Hepatocyte (in vitro differentiated cells): Measurements from ENCODE around the gene EGFL7. TPM values are rescaled to one million over a fixed set of nuclear protein-coding genes. Genes with fewer than 3 reads are reported as not detected.

Experiments
- DNase-seq: peaks from one replicate; pipeline ENCODE4 v3.0.0-alpha.2; 2016; ENCODE audit warnings: low spot score
- H2AFZ ChIP-seq: fragments of 200-600 bp; sonication (generic); 2 replicates; pipeline ENCODE4 v1.6.0; 2016; ENCODE audit warnings: antibody characterized with exemption, mild to moderate bottlenecking
- H3K27ac ChIP-seq: fragments of 200-600 bp; sonication (generic); 2 replicates; pipeline ENCODE4 v1.5.1; 2016; ENCODE audit warnings: mild to moderate bottlenecking
- H3K27me3 ChIP-seq: fragments of 200-600 bp; sonication (generic); 2 replicates; pipeline ENCODE4 v1.6.1; 2016
- H3K36me3 ChIP-seq: fragments of 200-600 bp; sonication (generic); replicated peaks from 2 replicates; pipeline ENCODE4 v1.5.1; 2016; ENCODE audit warnings: low read depth; ENCODE audit not compliant: insufficient read depth
- H3K4me1 ChIP-seq: fragments of 200-600 bp; sonication (generic); 2 replicates; pipeline ENCODE4 v1.5.1; 2016; ENCODE audit warnings: mild to moderate bottlenecking, moderate library complexity; ENCODE audit not compliant: insufficient read depth
- H3K4me2 ChIP-seq: fragments of 200-600 bp; sonication (generic); 2 replicates; pipeline ENCODE4 v1.6.0; 2016
- H3K4me3 ChIP-seq: fragments of 200-600 bp; sonication (generic); 2 replicates; pipeline ENCODE4 v1.5.1; 2016; ENCODE audit warnings: mild to moderate bottlenecking
- H3K79me2 ChIP-seq: fragments of 200-600 bp; sonication (generic); 2 replicates; pipeline ENCODE4 v1.6.0; 2017; ENCODE audit warnings: mild to moderate bottlenecking
- H3K9me2 ChIP-seq: fragments of 200-600 bp; sonication (generic); replicated peaks from 2 replicates; pipeline ENCODE4 v1.6.0; 2017; ENCODE audit warnings: mild to moderate bottlenecking; ENCODE audit not compliant: insufficient read depth
- H3K9me3 ChIP-seq: fragments of 200-600 bp; sonication (generic); 2 replicates; pipeline ENCODE4 v1.5.1; 2016; ENCODE audit warnings: low read depth, mild to moderate bottlenecking
- H4K20me1 ChIP-seq: fragments of 200-600 bp; sonication (generic); 2 replicates; pipeline ENCODE4 v1.6.0; 2016; ENCODE audit warnings: mild to moderate bottlenecking; ENCODE audit not compliant: insufficient read depth, poor library complexity, severe bottlenecking
- EZH2 ChIP-seq: fragments of 200-600 bp; sonication (generic); IDR thresholded peaks from 2 replicates; pipeline ENCODE4 v1.6.1; 2016; ENCODE audit warnings: antibody characterized with exemption, mild to moderate bottlenecking, borderline replicate concordance
- EZH2phosphoT487 ChIP-seq: fragments of 200-600 bp; sonication (generic); IDR thresholded peaks from one replicate; pipeline ENCODE4 v1.6.1; 2018; ENCODE audit warnings: antibody characterized with exemption, mild to moderate bottlenecking, low read depth, moderate library complexity; ENCODE audit not compliant: unreplicated experiment, severe bottlenecking
- WGBS: methylation state at CpG from one replicate; pipeline ENCODE4 v1.1.6; 2016; ENCODE audit warnings: low lambda C conversion rate; ENCODE audit errors: missing lambda C conversion rate; 5-methylcytosine and 5-hydroxymethylcytosine counted together
- polyA plus RNA-seq: library from polyadenylated mRNA; unstranded; fragments of >200 nt; fragmentation: Nextera tagmentation; extraction: Ambion mirVana; gene quantifications from 2 replicates; pipeline ENCODE4 v1.2.1, GENCODE V29; 2016
- total RNA-seq: library from RNA; depleted of rRNA; stranded (reverse); fragments of >200 nt; gene quantifications from 2 replicates; pipeline ENCODE4 v1.2.3, GENCODE V29; 2014
- TF ChIP-seq, protein P1 (sequence below): fragments of 200-600 bp; sonication (generic); IDR thresholded peaks from 2 replicates; pipeline ENCODE4 v1.5.1; 2016; ENCODE audit warnings: antibody characterized with exemption, mild to moderate bottlenecking; ENCODE audit not compliant: poor library complexity

Gene EGFL7
- total and polyA plus RNA-seq, 2 experiments from 2014 or later = 50.0 to 82.5 TPM

- Histone ChIP-seq H3K27ac (no peak overlapping the region), H2AFZ (peak overlapping the region; percentile 68), H4K20me1 (no peaks in the 10 kb centered on the region), H3K79me2 (no peaks in the 10 kb centered on the region), H3K36me3 (no peaks in the 10 kb centered on the region), H3K9me2 (no peaks in the 10 kb centered on the region), H3K9me3 (no peaks in the 10 kb centered on the region), H3K4me1 (no peaks in the 10 kb centered on the region), H3K4me3 (peak overlapping the region; percentile 20), H3K4me2 (peak overlapping the region; percentile 92), H3K27me3 (no peaks in the 10 kb centered on the region)
- WGBS = 55% methylated on average over 15 of the region's 49 CpGs
- TF ChIP-seq, protein P1, sequence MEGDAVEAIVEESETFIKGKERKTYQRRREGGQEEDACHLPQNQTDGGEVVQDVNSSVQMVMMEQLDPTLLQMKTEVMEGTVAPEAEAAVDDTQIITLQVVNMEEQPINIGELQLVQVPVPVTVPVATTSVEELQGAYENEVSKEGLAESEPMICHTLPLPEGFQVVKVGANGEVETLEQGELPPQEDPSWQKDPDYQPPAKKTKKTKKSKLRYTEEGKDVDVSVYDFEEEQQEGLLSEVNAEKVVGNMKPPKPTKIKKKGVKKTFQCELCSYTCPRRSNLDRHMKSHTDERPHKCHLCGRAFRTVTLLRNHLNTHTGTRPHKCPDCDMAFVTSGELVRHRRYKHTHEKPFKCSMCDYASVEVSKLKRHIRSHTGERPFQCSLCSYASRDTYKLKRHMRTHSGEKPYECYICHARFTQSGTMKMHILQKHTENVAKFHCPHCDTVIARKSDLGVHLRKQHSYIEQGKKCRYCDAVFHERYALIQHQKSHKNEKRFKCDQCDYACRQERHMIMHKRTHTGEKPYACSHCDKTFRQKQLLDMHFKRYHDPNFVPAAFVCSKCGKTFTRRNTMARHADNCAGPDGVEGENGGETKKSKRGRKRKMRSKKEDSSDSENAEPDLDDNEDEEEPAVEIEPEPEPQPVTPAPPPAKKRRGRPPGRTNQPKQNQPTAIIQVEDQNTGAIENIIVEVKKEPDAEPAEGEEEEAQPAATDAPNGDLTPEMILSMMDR = peak; percentile 40
- TF ChIP-seq EZH2phosphoT487 (no peak), EZH2 (no peak)
- peak; percentile 80 for DNase-seq
Measured at GRCh38 chr9:136665111-136665703, 2.5 kb downstream of the EGFL7 start.

GRCh38 chr9:136665704-136666371 is 3.1 kb downstream of the EGFL7 start:
- Histone ChIP-seq H3K27ac (no peak overlapping the region), H3K9me3 (no peaks in the 10 kb centered on the region), H3K4me3 (peak overlapping the region; percentile 36), H3K79me2 (no peaks in the 10 kb centered on the region), H3K4me2 (peak overlapping the region; percentile 92), H4K20me1 (no peaks in the 10 kb centered on the region), H3K4me1 (no peaks in the 10 kb centered on the region), H2AFZ (no peak overlapping the region), H3K27me3 (no peaks in the 10 kb centered on the region), H3K36me3 (no peaks in the 10 kb centered on the region), H3K9me2 (no peaks in the 10 kb centered on the region)
- WGBS = no CpG with 5 or more reads among the region's 109 CpGs
- TF ChIP-seq EZH2phosphoT487 = no peak
- TF ChIP-seq EZH2 = no peak
- TF ChIP-seq, protein P1 = no peak
- DNase-seq = peak; percentile 63

GRCh38 chr9:136666372-136667213 is 3.9 kb downstream of the EGFL7 start:
- Histone ChIP-seq H3K4me2 (peak overlapping the region; percentile 80), H3K27ac (no peak overlapping the region), H3K9me3 (no peaks in the 10 kb centered on the region), H3K36me3 (no peaks in the 10 kb centered on the region), H4K20me1 (no peaks in the 10 kb centered on the region), H3K9me2 (no peaks in the 10 kb centered on the region), H2AFZ (no peak overlapping the region), H3K79me2 (no peaks in the 10 kb centered on the region), H3K4me1 (no peaks in the 10 kb centered on the region), H3K4me3 (peak overlapping the region; percentile 36), H3K27me3 (no peaks in the 10 kb centered on the region)
- TF ChIP-seq EZH2 = no peak
- TF ChIP-seq EZH2phosphoT487 = no peak
- TF ChIP-seq, protein P1 = no peak
- no peak for DNase-seq
- WGBS = 81% methylated on average over 15 of the region's 35 CpGs
